HG02870 (cell line): Measurements from ENCODE around the gene GCN1.

Source experiments
- ATAC-seq: cut with Tn5 transposase; IDR thresholded peaks from one replicate; pipeline ENCODE4 v1.9.1; 2021; ENCODE audit warnings: mild to moderate bottlenecking, moderate library complexity; ENCODE audit not compliant: unreplicated experiment

GCN1 gene

DNA sequence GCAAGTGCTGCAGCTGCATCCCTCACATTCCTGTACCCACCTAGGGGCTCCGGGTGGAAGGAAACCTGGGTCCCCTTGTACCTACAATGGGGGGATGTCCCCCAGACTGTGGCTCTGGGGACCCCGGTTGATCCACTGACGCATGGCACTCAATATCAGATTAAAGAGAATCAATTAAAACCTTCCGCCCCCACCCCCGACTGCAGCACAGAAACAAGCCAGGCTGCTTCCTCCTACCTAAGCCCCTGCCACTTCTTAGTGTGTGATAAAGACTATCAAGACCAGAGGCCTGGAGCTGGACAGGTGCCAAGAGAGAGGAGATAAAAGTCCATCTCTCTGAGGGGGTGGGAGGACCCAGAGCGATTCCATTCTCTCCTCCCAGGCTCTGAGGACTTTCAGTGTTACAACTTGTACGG, 34.6 kb upstream of the GCN1 start:
- ATAC-seq = no peak

DNA sequence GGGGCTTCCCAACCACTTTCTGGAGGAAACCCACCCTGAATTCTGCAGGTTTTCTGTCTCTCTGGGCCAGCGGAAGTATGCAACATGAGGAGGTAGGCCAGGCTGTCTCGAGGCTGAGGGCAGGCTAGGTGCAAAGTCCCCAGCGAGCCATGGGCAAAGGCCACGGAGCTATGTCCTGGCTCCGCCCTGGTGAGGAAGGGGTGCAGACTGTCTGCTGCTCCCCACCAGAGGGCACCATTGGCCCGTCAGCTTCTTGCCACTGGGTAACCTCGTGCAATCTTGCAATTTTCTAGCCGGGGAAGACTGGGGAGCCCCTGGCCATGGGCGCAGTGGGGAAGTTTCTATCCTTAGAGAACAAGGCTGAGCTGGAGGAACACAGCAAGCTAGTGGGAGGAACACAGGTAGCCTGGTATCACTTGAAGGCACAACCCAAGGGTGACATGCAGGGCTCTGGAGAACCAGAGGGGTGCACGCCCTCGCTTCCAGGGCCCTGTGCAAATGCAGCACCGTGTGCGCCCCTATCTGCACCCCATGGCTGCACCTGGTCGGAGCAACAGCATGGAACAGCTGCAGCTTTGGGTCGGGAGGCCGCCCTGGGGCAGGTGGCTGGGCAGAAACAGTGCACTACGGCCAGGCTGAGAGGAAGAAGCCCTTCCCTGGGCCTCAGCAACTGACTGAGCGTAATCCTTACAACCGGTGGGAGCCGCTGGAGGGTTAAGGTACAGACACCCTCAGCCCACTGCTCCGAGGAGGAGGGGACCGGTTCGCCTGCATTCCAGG, 34.0 kb upstream of the GCN1 start:
- ATAC-seq = peak; percentile 71

DNA sequence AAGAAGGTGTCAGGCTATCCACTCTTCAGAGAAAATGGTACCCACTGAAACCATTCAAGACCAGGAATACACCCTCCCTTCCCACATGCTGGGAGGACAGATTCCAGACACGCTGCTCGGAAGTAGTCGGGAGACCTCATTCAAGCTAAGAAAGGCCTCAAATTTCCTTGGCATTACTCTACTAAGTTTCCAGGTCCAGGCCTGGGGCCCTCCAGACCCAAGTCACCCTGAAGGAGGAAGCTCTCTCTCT, 33.5 kb upstream of the GCN1 start:
- ATAC-seq = no peak

DNA sequence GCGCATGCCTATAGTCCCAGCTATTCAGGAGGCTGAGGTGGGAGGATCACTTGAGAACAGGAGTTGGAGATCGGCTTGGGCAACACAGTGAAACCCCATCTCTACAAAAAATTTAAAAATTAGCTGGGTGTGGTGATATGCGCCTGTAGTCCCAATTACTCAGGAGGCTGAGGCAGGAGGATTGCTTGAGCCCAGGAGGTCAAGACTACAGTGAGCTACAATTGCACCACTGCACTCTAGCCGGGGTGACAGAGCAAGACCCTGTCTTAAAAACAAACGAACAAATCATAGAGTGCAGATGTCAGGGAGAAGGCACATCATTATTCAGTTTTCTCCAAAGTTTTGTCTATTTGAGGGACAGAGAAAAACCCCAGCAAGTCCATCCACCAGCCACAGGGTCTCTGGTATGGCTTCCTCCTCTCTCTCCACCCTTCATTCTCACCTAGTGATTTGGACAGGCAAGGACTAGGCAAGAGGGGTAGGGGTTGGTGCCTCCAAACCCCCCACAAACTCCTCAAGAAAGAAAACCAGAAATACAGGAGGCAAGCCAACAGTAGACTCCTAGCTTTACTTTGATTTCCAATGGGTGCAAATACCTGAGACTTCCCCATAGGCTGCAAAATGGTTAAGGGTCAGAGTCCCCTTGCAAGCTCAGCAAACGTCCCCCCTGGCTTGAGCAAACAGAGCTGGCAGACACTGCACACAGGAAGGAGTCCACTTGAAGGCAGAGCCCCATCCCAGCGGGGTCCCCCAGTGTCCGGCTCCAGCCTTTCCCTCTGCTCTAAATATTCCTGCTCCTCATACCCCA, 32.9 kb upstream of the GCN1 start:
- ATAC-seq = no peak

DNA sequence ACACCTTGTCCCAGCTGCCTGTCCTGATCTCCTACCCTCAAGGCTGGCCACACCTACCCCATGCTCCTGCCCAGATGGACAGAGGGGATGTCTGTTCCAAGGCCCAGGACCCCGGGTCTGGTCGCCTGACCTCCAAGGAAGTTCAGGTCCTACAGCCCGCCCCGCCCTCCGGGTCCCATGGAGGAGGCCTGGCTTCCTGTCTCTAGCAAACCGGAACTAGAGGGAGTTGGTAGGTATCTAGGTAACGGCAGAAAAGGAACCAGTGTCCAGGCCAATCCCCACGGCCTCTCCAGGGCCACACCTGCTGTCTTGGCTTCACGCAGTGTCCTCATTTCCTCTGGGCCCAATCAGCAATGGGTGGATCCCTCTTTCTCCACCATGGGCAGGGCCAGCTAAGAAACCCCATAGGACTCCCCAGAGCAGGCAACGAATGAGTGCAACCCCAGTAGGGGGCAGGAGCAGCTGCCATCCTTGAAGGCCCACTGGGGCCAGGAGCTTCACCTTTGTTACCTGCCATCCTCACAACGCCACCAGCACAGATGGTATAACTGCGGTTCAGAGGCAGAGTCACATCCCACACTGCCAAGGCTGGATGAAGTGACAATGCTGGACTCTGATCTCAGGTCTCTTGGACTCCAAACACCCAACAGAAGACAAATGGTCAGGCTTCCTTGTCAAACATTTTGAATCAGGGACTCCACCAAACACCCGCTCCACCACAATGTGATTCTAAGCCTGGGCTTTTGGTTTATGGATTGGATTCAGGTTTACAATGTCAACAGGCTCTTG, 31.5 kb upstream of the GCN1 start:
- ATAC-seq = no peak

DNA sequence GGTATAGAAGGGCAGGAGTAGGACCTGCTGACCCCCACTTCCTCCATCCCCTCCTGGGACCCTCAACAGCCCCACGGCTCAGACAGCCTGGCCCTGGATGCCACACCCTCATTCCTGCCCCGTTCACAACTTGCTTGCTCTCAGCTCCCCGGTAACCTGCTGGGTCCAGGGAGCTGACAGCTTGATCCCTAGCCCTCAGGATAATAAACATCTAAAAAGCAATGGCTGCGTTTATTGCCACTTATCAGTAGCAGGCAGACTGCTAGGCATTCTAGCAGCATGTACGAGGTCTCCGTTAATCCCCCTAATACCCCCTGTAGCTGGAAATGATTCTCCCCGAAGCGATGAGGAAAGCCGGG, 30.7 kb upstream of the GCN1 start:
- ATAC-seq = no peak

DNA sequence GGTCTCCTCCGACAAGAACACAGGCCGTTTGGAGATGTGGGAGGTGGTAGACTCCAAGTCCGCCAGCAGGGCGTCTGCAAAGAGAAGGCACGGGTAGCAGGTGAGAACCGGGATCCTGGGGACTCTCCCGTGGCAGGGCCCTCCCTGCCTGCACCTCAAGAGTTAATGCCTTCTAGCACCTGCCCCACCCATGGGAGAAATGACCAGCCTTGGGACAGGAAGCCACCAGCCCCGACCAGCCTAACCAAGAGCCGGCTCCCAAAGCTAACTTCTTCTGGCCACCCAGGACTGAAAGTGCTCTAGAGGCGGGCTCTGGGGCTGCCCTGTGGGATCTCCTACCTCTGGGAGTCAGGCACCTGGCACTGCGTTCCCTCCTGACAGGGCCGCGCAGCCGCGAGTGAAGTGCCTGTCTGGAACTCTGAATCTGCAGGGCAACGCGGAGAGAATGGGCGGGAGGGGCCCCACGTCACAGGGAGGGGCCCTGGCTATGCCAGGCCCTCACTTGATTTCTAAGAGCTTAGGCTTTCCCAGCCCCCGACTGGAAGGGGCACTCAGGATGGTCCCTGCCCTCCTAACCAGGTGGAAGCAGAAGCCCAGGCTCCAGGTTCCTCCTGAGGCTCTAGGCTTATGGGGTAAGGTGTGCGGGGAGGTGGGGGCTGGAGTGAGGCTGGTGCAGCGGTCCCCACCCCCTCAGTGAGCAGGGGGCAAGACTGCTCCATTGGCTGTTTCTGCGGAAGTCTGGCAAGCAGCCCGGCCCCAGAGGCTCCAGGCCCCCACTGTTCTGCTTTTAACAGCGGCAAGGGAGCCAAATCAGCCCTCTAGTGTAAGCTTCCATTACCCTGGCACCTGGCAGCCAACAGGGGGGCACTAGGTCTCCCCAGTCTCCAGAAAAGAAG, 30.0 kb upstream of the GCN1 start:
- ATAC-seq = no peak

DNA sequence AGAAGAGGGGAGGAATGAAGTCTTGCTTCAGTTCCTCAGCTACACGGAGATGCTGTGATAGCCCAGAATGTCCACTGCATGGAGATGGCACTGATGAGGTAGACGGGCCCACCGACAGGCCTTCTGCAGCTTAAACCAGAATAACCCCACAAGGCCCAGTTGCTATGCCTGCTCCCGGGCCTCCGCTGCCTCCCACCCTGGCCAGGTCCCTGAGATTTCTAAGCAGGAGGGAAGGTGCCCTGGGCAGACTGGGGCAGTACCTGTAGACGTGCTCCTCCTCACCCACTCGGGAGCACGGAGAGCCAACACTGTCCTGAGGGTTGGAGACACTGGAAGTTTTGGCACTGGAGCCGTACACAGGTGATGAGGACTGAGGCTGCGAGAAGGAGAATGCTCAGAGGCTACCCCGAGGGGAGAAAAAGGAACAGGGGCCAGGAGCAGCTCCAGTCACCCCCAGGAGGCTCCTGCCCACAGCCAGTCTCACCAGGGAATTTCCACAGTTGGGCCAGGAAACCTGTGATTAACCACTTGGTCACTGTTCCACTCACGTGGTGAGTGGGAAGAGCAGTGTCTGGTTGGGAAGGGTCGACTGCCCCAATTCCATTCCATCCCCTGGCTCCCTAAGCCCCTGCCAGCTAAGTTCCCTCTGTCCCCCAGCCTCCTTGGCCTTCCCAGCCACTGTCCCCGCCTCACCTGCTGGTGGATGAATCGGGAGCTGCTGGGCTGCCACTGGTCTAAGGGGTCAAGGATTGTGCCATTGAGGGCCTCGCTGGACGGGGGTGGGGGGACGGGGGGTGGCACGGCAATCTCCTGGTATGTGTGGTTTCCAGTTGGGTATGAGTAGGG, 29.2 kb upstream of the GCN1 start:
- no peak for ATAC-seq

DNA sequence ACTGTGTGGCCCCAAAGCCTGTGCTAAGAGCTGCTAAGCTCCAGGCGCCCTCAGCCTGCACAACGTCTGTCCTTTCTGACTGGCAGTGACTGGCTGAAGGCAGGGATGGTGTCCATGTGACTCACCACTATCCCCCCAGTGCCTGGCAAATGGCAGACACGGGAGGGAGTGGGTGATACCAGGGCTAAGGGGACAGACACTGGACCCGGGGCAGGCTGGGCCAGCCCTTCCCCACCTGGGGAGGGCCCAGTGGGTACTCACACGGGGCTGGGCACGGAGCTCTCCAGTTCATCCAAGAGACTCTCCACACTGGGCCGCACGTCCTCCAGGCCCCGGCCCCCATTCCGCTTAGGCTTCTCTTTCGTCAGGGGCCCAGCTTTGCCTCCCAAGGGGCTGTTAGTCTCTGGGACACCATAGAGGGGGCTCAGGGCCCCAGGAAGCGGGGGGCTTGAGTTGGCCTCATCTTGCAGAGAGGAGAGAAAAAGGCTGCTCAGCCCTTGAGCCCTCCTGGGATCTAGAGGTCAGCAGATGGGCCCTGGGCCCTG, 27.8 kb upstream of the GCN1 start:
- ATAC-seq = no peak

DNA sequence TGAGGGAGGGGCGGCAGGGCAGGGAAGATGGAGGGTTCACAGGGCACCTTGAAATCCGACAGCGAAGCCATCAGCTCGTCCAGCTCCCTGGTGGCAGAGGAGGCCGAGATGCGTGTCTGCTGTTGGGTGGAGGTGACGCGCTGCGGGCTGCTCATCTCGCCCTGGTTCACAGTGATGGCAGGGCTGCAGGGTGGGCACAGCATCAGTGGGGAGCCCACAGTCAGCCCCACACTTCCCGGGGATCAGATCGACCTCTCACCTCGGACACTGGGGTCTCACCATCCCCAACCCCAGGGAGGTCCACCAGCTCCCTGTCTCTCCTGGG, 27.0 kb upstream of the GCN1 start:
- no peak for ATAC-seq

DNA sequence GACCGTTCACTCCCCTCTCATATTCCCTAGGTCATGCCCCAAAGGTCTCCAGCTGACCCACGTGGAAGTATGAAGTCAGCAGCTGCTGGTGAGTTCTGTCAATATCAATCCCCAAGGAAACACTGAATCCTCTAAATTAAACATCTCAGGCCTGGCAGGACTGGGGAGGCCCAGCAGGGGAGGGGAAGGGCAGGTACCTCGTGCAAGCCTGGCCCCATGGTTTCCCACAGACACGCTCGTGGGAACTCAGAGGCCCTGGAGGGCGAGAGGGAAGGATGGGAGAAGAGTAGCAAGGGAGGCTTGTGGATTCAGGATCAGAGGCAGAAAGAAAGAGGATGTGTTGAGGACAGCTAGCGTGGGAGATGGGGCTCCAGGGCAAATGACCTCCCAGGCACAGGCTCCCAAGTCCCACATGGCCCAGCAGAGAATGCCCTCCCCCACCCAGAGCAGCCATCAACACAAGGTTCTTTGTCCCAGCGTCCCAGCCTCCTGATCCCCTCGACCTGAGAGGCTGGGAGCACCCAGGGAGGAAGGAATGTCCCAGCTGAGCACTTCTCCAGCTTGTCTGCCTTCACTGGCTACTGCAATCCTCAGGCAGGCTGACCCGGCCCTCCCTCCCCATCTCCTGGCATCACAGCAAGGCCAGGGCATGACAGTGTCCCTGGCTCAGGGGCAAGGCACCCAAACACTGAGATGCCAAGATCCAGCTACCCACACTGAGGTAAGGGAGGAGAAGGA, 26.5 kb upstream of the GCN1 start:
- no peak for ATAC-seq

DNA sequence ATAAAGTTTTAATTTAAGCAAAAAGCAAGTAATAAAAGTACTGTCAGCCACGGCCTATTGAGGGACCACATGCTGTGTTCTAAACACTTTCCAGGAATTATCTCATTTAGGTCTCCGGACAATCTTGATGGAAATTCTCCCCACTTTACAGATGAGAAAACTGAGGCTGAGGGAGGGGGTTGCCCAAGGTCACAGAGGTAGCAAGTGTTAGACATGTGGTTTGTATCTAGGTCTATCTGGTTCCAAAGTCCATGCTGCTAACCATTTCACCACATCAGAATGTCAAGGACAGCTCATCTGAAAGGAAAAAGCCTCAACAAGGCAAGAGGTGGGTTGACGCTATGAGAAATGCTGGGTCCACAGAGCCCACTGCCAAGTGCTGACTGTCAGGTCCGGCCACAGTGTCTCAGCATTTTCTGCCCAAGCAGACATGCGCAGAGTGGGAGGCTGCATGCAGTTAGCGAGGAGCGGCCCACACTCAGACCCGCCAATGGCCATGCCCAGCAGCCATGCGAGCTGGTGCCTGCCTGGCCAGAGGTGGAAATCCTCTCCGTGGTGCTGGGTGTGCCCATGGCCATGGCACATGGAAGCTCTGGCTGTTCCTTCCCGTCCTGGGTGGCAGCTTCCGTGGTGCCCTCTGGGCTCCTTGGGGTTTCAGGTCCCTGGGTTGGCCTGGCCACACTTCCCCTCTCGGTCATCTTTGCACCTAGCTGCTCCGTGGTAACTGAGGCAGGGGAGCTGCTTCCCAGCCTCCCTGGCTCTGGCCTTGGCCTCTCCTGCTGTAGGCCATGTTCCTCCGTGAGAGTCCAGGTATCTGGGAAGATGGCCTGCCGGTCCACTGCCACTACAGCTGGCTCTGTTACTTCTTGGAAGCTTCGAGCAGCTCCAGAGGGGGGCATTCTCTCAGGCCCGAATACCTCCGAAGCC, 24.4 kb upstream of the GCN1 start:
- ATAC-seq = no peak

DNA sequence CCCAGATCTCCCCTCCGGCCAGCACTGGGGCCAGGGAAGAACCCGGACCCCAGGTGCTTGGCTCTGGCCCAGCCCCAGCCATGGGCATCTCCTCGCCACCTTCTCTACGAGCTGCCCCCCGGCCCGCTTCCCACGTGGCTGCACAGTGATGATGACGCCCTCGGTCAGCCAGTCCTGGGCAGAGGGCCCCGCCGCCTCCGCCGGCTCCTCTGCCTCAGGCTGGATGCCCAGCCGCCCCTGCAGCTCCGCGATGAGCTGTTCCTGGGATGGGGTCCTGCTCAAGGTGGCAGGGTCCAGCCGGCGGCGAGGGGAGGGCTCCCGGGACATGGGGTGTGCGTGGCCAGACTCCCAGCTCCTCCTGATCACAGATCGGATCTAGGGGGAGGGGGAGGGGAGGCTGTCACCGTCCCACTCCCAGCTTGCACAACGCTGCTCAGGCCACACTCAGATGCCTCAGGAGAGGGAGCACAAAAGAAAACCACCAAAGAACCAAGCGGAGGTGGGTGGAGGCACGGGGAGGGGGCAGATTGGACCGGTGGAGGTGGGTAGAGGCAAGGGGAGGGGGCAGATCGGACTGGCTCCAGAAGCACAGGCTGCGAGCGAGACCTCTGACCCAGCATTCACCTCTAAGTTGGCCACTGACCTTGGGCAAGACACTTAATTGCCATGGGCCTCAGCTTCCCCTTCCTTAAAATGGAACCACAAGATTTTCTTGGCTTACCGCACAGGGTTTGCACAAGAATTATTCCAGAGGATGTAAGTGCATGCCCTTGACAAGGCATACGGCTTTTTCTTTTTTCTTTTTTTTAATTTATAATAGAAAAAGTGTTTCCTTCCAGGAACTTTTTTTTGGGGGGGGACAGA, 22.5 kb upstream of the GCN1 start:
- ATAC-seq = no peak

DNA sequence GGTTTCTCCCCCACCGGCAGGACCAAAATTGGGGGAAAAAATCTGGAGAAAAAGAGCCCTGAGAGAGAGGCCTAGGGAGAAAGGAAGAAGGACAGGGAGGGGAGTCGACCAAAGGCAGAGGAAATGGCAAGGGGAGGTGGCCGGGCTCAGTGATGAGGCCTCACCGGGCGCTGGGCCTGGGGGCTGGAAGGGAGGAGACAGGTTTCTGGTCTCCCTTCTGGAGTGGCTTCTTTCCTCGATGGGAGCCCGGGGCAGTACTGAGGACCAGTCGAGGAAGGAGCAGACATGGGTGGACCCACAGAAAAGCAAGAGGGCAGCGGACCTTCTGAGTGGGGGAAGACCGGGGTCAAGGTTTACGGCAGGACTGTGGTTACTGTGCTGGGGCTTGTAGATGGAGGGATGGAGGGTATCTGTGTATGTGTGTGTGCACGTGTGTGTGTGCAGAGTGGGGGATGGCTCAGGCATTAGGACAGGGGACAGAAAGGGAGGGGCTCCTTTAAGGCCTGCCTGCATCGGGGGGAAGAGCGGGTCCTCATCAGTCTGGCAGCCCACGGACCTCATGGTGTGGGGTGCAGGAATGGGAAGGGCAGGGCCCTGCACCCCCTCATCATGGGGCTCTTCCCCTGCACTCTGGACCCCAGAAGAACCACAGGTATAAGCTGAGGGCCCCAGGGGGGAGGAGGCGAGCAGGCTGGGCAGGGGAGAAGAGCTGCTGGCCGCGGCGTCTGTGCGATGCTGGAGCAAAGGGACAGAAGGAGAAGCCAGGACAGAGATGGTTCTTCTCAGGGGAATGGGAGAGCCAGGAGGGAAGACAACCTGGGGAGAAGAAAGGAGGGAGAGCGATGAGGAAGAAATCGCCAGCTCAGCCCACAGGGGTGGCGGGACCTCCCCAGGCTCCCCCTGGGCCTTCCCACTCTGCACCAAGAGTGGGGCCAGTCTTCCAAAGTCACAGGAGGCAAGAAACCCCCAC, 21.5 kb upstream of the GCN1 start:
- no peak for ATAC-seq

DNA sequence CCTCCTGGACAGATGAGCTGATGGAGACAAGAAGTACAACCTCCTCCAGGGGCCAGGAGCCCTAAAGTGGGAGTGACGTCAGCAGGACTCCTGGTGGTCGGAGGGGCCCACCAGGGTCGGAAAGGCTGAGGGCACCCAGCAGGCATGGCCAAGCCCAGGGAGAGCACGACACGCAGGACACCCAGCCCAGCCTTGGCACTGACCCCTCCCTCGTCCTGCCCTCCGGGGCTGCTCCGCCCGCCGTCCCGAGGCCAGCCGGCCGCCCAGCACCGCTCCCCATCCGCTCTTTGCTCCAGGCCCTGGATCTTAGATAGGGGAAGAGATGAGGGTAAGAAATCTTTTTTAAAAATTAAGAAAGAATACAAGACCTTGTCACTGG, 20.8 kb upstream of the GCN1 start:
- no peak for ATAC-seq
